Heart right ventricle (tissue), 16 donors: ENCODE results near the gene EFCAB12. TPM values are rescaled to one million over a fixed set of nuclear protein-coding genes. Genes with fewer than 3 reads are reported as not detected.

Source experiments
- ATAC-seq, 8 donors: fragments of 200-7000 bp; cut with Tn5 transposase; one replicate each; pipeline ENCODE4 v1.9.1; 2020; ENCODE audit warnings: mild to moderate bottlenecking in 8 of 8, moderate library complexity in 8 of 8, moderate number of reproducible peaks in 1 of 8
- DNase-seq, 2 donors: peaks; one replicate each; pipeline ENCODE4 v3.0.0-alpha.2; 2020
- H3K27ac ChIP-seq, 10 donors: fragments of 200-600 bp; sonication (generic) in 2 of 10; one replicate each; pipeline versions ENCODE4 v1.5.0 to v1.8.0; 2020 to 2022; ENCODE audit warnings: mild to moderate bottlenecking in 3 of 10
- H3K27me3 ChIP-seq, 7 donors: fragments of 200-600 bp; one replicate each; pipeline ENCODE4 v1.8.0; 2021 to 2022; ENCODE audit warnings: mild to moderate bottlenecking in 2 of 7
- H3K36me3 ChIP-seq, 9 donors: fragments of 200-600 bp; sonication (generic) in 1 of 9; one replicate each; pipeline versions ENCODE4 v1.5.0 to v1.8.0; 2020 to 2022; ENCODE audit warnings: mild to moderate bottlenecking in 2 of 9
- H3K4me1 ChIP-seq, 9 donors: fragments of 200-600 bp; sonication (generic) in 1 of 9; one replicate each; pipeline versions ENCODE4 v1.5.0 to v1.8.0; 2020 to 2022; ENCODE audit warnings: mild to moderate bottlenecking in 4 of 9
- H3K4me3 ChIP-seq, 10 donors: fragments of 200-600 bp; sonication (generic) in 2 of 10; one replicate each; pipeline versions ENCODE4 v1.5.0 to v1.8.0; 2020 to 2022; ENCODE audit warnings: mild to moderate bottlenecking in 7 of 10, moderate library complexity in 2 of 10
- H3K9me3 ChIP-seq, 11 donors: fragments of 200-600 bp in 10 of 11; sonication (generic) in 2 of 11; one replicate each; pipeline versions ENCODE4 v1.5.0 to v1.8.0; 2013 to 2022; ENCODE audit warnings: mild to moderate bottlenecking in 2 of 11, control low read depth in 1 of 11, moderate library complexity in 1 of 11
- WGBS, 2 donors: extraction: QIAGEN DNeasy Blood & Tissue Kit; methylation state at CpG; one replicate each; pipeline ENCODE4 v1.1.7; 2013; ENCODE audit warnings: inconsistent platforms in 1 of 2; 5-methylcytosine and 5-hydroxymethylcytosine counted together
- intact Hi-C, 10 donors: fragments of 100-400 bp; cut with DNase I; formaldehyde crosslinking; loops; one replicate each; pipeline versions ENCODE4 v1.11.1 to v1.14.2; 2022
- polyA plus RNA-seq, 2 donors: library from polyadenylated mRNA; stranded (reverse); fragments of 200-250 nt; gene quantifications; one replicate each; pipeline ENCODE4 v1.2.3, GENCODE V29; 2013
- total RNA-seq, 10 donors: library from RNA; stranded (reverse); fragmentation: NEBNext Ultra II Directional in 3 of 10; extraction: Animal tissue kit (Norgen Biotek cat#: 25700) in 3 of 10; gene quantifications; one replicate each; pipeline versions ENCODE4 v1.2.1 to v1.2.4, GENCODE V29; 2021 to 2023
- TF ChIP-seq, protein P1 (sequence below), 9 donors: fragments of 200-600 bp; sonication (generic) in 2 of 9; IDR thresholded peaks; one replicate each; pipeline versions ENCODE4 v1.5.0 to v1.8.0; 2021 to 2022; ENCODE audit warnings: antibody characterized with exemption in 9 of 9, mild to moderate bottlenecking in 5 of 9, moderate library complexity in 1 of 9
- donor health status: Arrhythmogenic right ventricular cardiomyopathy.
- donor health status: ischemic (EF 13 %, LVEDD 7.1; RV severe dilation, severe dysfunction).
- donor health status: healthy with polysubstance abuse.
- donor health status: DM: no; HTN: yes; CAD: no.
- donor health status: DM: no; HTN: no; CAD: no.
- donor health status: ischemic (EF 25% LVEDD 6.9; RV normal size, moderate dysfunction).
- donor health status: ischemic (EF 25% LVEDD 5.7; RV mildly dilated, moderate dysfunction).
- donor health status: healthy.
- donor health status: DM: yes; HTN: yes; CAD: no.
- donor health status: Ischemic cardiomyopathy.
- donor health status: ischemic (EF 35%, LVEDD 5.7; RV mildly dilated, moderate dysfunction).
- donor health status: nonischemic (EF 11% LVEDD 7.7; RV severe dilation, severe dysfunction).
- donor health status: DM: yes; HTN: yes; CAD: no.
- donor health status: PGD.
- donor health status: ischemic (EF 29% LVEDD 5.4; RV normal size, mild dysfunction).
- donor health status: nonischemic (EF 23%, LVEDD 6.1; RV moderate dilation, normal function).

Gene EFCAB12
- total and polyA plus RNA-seq, 12 donors, result 0.10 to 0.23 (median 0.15) TPM; not detected in 7

DNA sequence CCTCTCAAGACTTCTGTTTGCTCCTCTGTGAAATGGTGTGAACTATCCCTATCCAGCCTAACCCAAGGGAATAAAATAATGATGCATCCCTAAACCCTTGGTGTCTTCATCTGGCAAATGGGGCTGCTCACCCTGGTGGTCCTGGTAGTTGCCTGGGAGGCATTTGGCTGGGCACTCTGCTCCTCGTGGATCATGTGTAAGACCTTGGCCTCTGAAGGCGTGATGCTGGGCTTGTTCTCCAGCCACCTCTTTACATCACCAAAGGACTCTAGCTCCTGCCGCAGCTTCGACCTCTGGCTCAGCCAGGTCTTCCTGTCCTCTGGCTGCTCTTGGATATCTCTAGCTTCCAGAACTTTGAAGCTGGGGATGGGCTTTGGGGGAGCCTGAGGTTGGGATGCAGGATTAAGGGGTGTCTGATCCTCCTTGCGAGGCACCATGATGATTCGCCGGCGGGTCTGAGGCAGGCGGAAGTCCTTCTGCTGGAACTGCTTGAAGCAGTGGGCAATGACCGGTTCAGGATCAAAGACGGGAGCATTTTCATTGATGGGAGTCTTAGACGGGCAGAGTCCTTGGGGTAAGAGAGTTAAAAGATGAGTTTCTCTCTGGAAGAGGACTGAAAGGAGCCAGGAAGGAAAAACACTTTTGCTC lies 7.1 kb downstream of the EFCAB12 start:
- 95 to 97% methylated on average over 12 of the region's 12 CpGs for WGBS, 2 donors

DNA sequence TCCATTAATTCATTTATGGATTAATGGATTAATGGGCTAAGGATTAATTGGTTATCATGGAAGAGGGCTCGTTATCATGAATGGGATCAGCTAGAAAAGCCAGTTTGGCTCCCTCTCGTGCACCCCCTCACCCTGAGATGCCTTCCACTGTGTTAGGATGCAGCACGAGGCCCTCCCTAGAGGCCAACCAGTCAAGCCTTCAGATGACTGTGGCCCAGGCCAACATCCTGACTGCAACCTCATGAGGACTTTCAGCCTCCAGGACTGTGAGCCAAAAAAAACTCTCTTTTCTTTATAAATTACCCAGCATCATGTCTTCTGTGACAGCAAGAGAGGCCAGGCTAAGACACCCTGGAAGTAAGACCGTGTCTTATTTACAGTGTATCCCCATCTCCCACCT lies 9.0 kb downstream of the EFCAB12 start:
- Histone ChIP-seq H3K36me3 (no peaks in the 10 kb centered on the region), H3K9me3 (no peaks in the 10 kb centered on the region), H3K4me3 (no peak overlapping the region), H3K27me3 (no peaks in the 10 kb centered on the region), H3K4me1 (peaks cover 0 to 27% (median 11%) of the 10 kb centered on the region in 9 donors), H3K27ac (no peak overlapping the region)
- 75 to 77% methylated on average over 4 of the region's 4 CpGs for WGBS, 2 donors
- DNase-seq (no peak), ATAC-seq (no peak)
- intact Hi-C loops, result no loop called here
- TF ChIP-seq, protein P1, sequence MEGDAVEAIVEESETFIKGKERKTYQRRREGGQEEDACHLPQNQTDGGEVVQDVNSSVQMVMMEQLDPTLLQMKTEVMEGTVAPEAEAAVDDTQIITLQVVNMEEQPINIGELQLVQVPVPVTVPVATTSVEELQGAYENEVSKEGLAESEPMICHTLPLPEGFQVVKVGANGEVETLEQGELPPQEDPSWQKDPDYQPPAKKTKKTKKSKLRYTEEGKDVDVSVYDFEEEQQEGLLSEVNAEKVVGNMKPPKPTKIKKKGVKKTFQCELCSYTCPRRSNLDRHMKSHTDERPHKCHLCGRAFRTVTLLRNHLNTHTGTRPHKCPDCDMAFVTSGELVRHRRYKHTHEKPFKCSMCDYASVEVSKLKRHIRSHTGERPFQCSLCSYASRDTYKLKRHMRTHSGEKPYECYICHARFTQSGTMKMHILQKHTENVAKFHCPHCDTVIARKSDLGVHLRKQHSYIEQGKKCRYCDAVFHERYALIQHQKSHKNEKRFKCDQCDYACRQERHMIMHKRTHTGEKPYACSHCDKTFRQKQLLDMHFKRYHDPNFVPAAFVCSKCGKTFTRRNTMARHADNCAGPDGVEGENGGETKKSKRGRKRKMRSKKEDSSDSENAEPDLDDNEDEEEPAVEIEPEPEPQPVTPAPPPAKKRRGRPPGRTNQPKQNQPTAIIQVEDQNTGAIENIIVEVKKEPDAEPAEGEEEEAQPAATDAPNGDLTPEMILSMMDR (IDR thresholded peaks at IDR 0.05), result no peak

More for the DNA sequence above, 7.1 kb downstream of the EFCAB12 start:
- no peak overlapping the region for H3K4me3 ChIP-seq
- no peak for ATAC-seq
- intact Hi-C loops, result no loop called here
- DNase-seq, result no peak
- TF ChIP-seq, protein P1 (IDR thresholded peaks at IDR 0.05), result no peak
- peaks cover 0 to 24% (median 11%) of the 10 kb centered on the region in 9 donors for H3K4me1 ChIP-seq
- H3K27ac ChIP-seq, result no peak overlapping the region
- H3K36me3 ChIP-seq, result no peaks in the 10 kb centered on the region
- no peaks in the 10 kb centered on the region for H3K27me3 ChIP-seq
- H3K9me3 ChIP-seq, result no peaks in the 10 kb centered on the region

GRCh38 chr3:129418041-129418973 lies 10.1 kb downstream of the EFCAB12 start:
- H3K4me3 ChIP-seq, result no peak overlapping the region
- DNase-seq (no peak), ATAC-seq (no peak)
- 89 to 90% methylated on average over 14 of the region's 14 CpGs for WGBS, 2 donors
- TF ChIP-seq, protein P1 (IDR thresholded peaks at IDR 0.05), result no peak
- H3K4me1 ChIP-seq, result peaks cover 0 to 39% (median 18%) of the 10 kb centered on the region in 9 donors
- H3K36me3 ChIP-seq, result no peaks in the 10 kb centered on the region
- peak overlapping the region in 7 of 10 donors; percentile 42 to 85 (median 66) for H3K27ac ChIP-seq
- intact Hi-C loops, result no loop called here
- no peaks in the 10 kb centered on the region for H3K27me3 ChIP-seq
- H3K9me3 ChIP-seq, result no peaks in the 10 kb centered on the region

DNA sequence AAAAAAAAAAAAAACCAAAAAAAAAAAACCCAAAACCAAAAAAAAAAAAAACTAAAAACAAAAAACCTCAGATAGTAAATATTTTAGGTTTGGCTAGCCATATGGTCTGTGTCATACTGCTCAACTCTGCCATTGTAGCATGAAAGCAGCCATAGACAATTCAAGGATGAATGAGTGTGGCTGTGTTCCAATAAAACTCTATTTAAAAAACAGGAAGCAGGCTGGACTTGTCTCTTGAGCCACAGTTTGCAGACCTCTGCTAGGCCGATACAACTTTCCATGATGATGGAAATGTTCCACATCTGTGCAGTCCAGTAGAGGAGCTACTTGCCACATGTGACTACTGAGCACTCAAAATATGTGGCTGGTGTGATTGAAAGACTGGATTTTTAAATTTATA lies 11.1 kb downstream of the EFCAB12 start:
- H3K27me3 ChIP-seq, result no peaks in the 10 kb centered on the region
- DNase-seq (peak in 1 of 2 donors; percentile 50), ATAC-seq (peak; percentile 33 to 86 (median 74))
- peak overlapping the region in 9 of 10 donors; percentile 15 to 85 (median 59) for H3K27ac ChIP-seq
- TF ChIP-seq, protein P1 (IDR thresholded peaks at IDR 0.05), result no peak
- intact Hi-C loops, result no loop called here
- no peaks in the 10 kb centered on the region for H3K9me3 ChIP-seq
- 23 to 35% methylated on average over 1 of the region's 1 CpG for WGBS, 2 donors
- no peaks in the 10 kb centered on the region for H3K36me3 ChIP-seq
- no peak overlapping the region for H3K4me3 ChIP-seq
- H3K4me1 ChIP-seq, result peaks cover 0 to 46% (median 18%) of the 10 kb centered on the region in 9 donors
